ENCODE data around the gene STXBP1. TPM values are rescaled to one million over a fixed set of nuclear protein-coding genes. Genes with fewer than 3 reads are reported as not detected.
"Not testable (repeated sequence)": the region's sequence is repeated elsewhere in the genome, so short reads cannot be mapped to it uniquely, and the experiment has no call there.

The STXBP1 gene
- total RNA-seq, 1 experiment from 2014 or later = 40.6 TPM

- H3K27me3 ChIP-seq (ENCODE audit: insufficient read depth, low read length); H3K36me3 ChIP-seq (ENCODE audit: control insufficient read depth in 1 of 2, insufficient read depth in 2 of 2, low read length in 2 of 2); H3K79me2 ChIP-seq (ENCODE audit: insufficient read depth, low read length); DNase-seq (ENCODE audit: low read depth, low spot score); BruUV-seq (replicated peaks); H3K9ac ChIP-seq (ENCODE audit: low read length); H3K9me2 ChIP-seq (ENCODE audit: insufficient read depth); ATAC-seq; intact Hi-C loops (cut with micrococcal nuclease); H3K4me3 ChIP-seq (replicated peaks in 1 of 2; ENCODE audit: low read depth in 1 of 2, low read length in 2 of 2); POLR2A ChIA-PET; H3K27ac ChIP-seq (ENCODE audit: low read depth, low read length); H3K4me1 ChIP-seq (ENCODE audit: control insufficient read depth in 1 of 2, insufficient read depth in 2 of 2, low read length in 2 of 2); H3K4me2 ChIP-seq (ENCODE audit: low read length); CTCF ChIA-PET; H2AFZ ChIP-seq (ENCODE audit: low read depth, low read length, poor library complexity, severe bottlenecking); H3K9me3 ChIP-seq (ENCODE audit: control insufficient read depth in 1 of 2, insufficient read depth in 1 of 2, low read depth in 1 of 2, low read length in 2 of 2); RAD21 ChIA-PET (ENCODE audit: low non-redundant PET in 1 of 2, low total read pairs in 2 of 2, uncharacterized antibody in 2 of 2, unreplicated experiment in 2 of 2); H4K20me1 ChIP-seq (ENCODE audit: insufficient read depth): not testable (repeated sequence)
Measured at GRCh38 chr9:127621339-127621970, 9.4 kb downstream of the STXBP1 start.

DNA sequence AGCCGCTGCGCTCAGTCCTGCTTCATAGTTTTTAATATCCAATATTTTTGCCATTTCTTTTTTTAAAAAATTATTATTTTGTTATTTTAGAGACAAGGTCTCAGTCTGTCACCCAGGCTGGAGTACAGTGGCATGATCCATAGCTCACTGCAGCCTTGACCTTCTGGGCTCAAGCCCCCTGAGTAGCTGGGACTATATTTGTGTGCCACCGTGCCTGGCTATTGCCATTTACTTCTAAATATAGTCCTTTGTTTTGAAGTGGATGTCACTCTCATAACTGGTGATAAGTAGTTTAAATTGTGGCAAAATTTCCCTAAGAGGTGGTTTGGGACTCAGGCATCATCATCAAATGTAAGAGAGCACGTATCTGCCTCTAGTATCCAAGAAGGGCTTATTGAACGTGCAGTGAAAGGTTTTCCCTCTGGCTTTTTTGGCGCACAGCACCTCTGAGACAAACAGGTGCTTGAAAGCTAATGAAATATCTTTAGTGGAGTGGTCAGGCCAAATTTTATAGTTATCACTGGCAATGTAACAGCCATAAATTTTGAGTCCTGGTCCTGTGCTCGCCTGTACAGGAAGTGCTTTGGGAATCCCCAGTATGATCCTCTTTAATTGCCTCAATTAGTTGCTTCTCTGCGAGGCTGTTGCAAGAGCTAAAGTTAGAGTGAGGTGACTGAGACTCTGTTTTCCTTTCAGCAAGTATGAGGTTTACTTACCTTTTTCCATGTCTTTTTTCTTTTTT is 14.8 kb downstream of the STXBP1 start:
- intact Hi-C loops (cut with micrococcal nuclease) = no loop called here
- Histone ChIP-seq H3K27me3 (ENCODE audit: insufficient read depth, low read length) (no peaks in the 10 kb centered on the region), H2AFZ (ENCODE audit: low read depth, low read length, poor library complexity, severe bottlenecking) (no peak overlapping the region), H3K4me3 (replicated peaks in 1 of 2; ENCODE audit: low read depth in 1 of 2, low read length in 2 of 2) (no peak overlapping the region), H4K20me1 (ENCODE audit: insufficient read depth) (no peaks in the 10 kb centered on the region), H3K79me2 (ENCODE audit: insufficient read depth, low read length) (no peaks in the 10 kb centered on the region), H3K36me3 (ENCODE audit: control insufficient read depth in 1 of 2, insufficient read depth in 2 of 2, low read length in 2 of 2) (no peaks in the 10 kb centered on the region), H3K4me1 (ENCODE audit: control insufficient read depth in 1 of 2, insufficient read depth in 2 of 2, low read length in 2 of 2) (peaks cover 4 to 13% of the 10 kb centered on the region in 2 experiments; a peak in 2 of 4 replicates), H3K9ac (ENCODE audit: low read length) (no peak overlapping the region), H3K9me2 (ENCODE audit: insufficient read depth) (no peaks in the 10 kb centered on the region), H3K4me2 (ENCODE audit: low read length) (no peak overlapping the region), H3K27ac (ENCODE audit: low read depth, low read length) (no peak overlapping the region), H3K9me3 (ENCODE audit: control insufficient read depth in 1 of 2, insufficient read depth in 1 of 2, low read depth in 1 of 2, low read length in 2 of 2) (no peaks in the 10 kb centered on the region)
- TF ChIP-seq ZNF274 (IDR thresholded peaks at IDR 0.05; ENCODE audit: low read depth, low read length) (no peak), SIN3A (IDR thresholded peaks at IDR 0.05; ENCODE audit: low read depth) (no peak), REST (IDR thresholded peaks at IDR 0.05; ENCODE audit: low read depth) (no peak), EZH2phosphoT487 (IDR thresholded peaks at IDR 0.05; ENCODE audit: borderline replicate concordance) (no peak), FOSL1 (IDR thresholded peaks at IDR 0.05; ENCODE audit: low read depth) (no peak), CTCF (IDR thresholded peaks at IDR 0.05 in 2 of 3, conservative IDR thresholded peaks at IDR 0.05 in 1 of 3; ENCODE audit: borderline replicate concordance in 1 of 3, insufficient read depth in 1 of 3, low read depth in 2 of 3, low read length in 2 of 3) (no peak), ZFX (IDR thresholded peaks at IDR 0.05) (no peak), ATF3 (IDR thresholded peaks at IDR 0.05) (no peak), ELF1 (IDR thresholded peaks at IDR 0.05; ENCODE audit: borderline replicate concordance, low read depth) (no peak)
- no TSS peak for BruUV-seq (replicated peaks)
- ChIA-PET CTCF (no interaction called here), POLR2A (no interaction called here), RAD21 (ENCODE audit: low non-redundant PET in 1 of 2, low total read pairs in 2 of 2, uncharacterized antibody in 2 of 2, unreplicated experiment in 2 of 2) (no interaction called here)
- ATAC-seq = no peak
- no peak for DNase-seq (ENCODE audit: low read depth, low spot score)
